ENCODE data around the gene NEAT1.
"Not testable (repeated sequence)": the region's sequence is repeated elsewhere in the genome, so short reads cannot be mapped to it uniquely, and the experiment has no call there.

NEAT1 gene

GRCh38 chr11:65468874-65469333 is 46.3 kb downstream of the NEAT1 start:
- Histone ChIP-seq H3K27ac (ENCODE audit: low read depth, low read length) (peak overlapping the region; percentile 22), H3K4me1 (ENCODE audit: control insufficient read depth in 5 of 5, insufficient read depth in 5 of 5, low read length in 5 of 5) (peaks cover 5 to 28% (median 24%) of the 10 kb centered on the region in 5 donors), H3K9me3 (ENCODE audit: control insufficient read depth in 5 of 5, low read length in 5 of 5) (no peaks in the 10 kb centered on the region), H3K36me3 (ENCODE audit: control insufficient read depth in 5 of 5, insufficient read depth in 5 of 5, low read length in 5 of 5) (no peaks in the 10 kb centered on the region), H3K4me3 (ENCODE audit: low read depth in 1 of 5, low read length in 5 of 5) (no peak overlapping the region), H3K27me3 (ENCODE audit: control insufficient read depth in 5 of 5, insufficient read depth in 4 of 5, low read length in 5 of 5) (no peaks in the 10 kb centered on the region), H3K9ac (ENCODE audit: low read length in 5 of 5) (peak overlapping the region in 1 of 5 donors; percentile 11)

GRCh38 chr11:65470433-65471049 is 47.9 kb downstream of the NEAT1 start:
- Histone ChIP-seq H3K36me3 (ENCODE audit: control insufficient read depth in 5 of 5, insufficient read depth in 5 of 5, low read length in 5 of 5) (no peaks in the 10 kb centered on the region), H3K9me3 (ENCODE audit: control insufficient read depth in 5 of 5, low read length in 5 of 5) (no peaks in the 10 kb centered on the region), H3K27me3 (ENCODE audit: control insufficient read depth in 5 of 5, insufficient read depth in 4 of 5, low read length in 5 of 5) (no peaks in the 10 kb centered on the region), H3K27ac (ENCODE audit: low read depth, low read length) (peak overlapping the region; percentile 93), H3K4me1 (ENCODE audit: control insufficient read depth in 5 of 5, insufficient read depth in 5 of 5, low read length in 5 of 5) (peaks cover 5 to 28% (median 24%) of the 10 kb centered on the region in 5 donors), H3K4me3 (ENCODE audit: low read depth in 1 of 5, low read length in 5 of 5) (no peak overlapping the region), H3K9ac (ENCODE audit: low read length in 5 of 5) (peak overlapping the region in 2 of 5 donors; percentile 68 to 69)

- H3K4me1 ChIP-seq (ENCODE audit: control insufficient read depth in 5 of 5, insufficient read depth in 5 of 5, low read length in 5 of 5) = peaks cover 5 to 33% (median 28%) of the 10 kb centered on the region in 5 donors
- H3K9me3 ChIP-seq (ENCODE audit: control insufficient read depth in 5 of 5, low read length in 5 of 5) = no peaks in the 10 kb centered on the region
- no peaks in the 10 kb centered on the region for H3K27me3 ChIP-seq (ENCODE audit: control insufficient read depth in 5 of 5, insufficient read depth in 4 of 5, low read length in 5 of 5)
- peak overlapping the region; percentile 63 to 76 (median 69) for H3K9ac ChIP-seq (ENCODE audit: low read length in 5 of 5)
- peak overlapping the region; percentile 93 for H3K27ac ChIP-seq (ENCODE audit: low read depth, low read length)
- no peaks in the 10 kb centered on the region for H3K36me3 ChIP-seq (ENCODE audit: control insufficient read depth in 5 of 5, insufficient read depth in 5 of 5, low read length in 5 of 5)
- peak overlapping the region; percentile 31 to 58 (median 43) for H3K4me3 ChIP-seq (ENCODE audit: low read depth in 1 of 5, low read length in 5 of 5)
Measured at GRCh38 chr11:65471447-65471891, 48.9 kb downstream of the NEAT1 start.

- not testable (repeated sequence) for H3K4me3 ChIP-seq (ENCODE audit: low read depth in 1 of 5, low read length in 5 of 5); H3K9ac ChIP-seq (ENCODE audit: low read length in 5 of 5); H3K36me3 ChIP-seq (ENCODE audit: control insufficient read depth in 5 of 5, insufficient read depth in 5 of 5, low read length in 5 of 5); H3K27me3 ChIP-seq (ENCODE audit: control insufficient read depth in 5 of 5, insufficient read depth in 4 of 5, low read length in 5 of 5); H3K9me3 ChIP-seq (ENCODE audit: control insufficient read depth in 5 of 5, low read length in 5 of 5)
- peak overlapping the region; percentile 93 for H3K27ac ChIP-seq (ENCODE audit: low read depth, low read length)
- peaks cover 7 to 43% (median 36%) of the 10 kb centered on the region in 5 donors for H3K4me1 ChIP-seq (ENCODE audit: control insufficient read depth in 5 of 5, insufficient read depth in 5 of 5, low read length in 5 of 5)
Measured at GRCh38 chr11:65472588-65473277, 50.1 kb downstream of the NEAT1 start.

- Histone ChIP-seq H3K9ac (ENCODE audit: low read length in 5 of 5) (no peak overlapping the region), H3K27ac (ENCODE audit: low read depth, low read length) (peak overlapping the region; percentile 93)
Measured at GRCh38 chr11:65473278-65473860, 50.8 kb downstream of the NEAT1 start.

GRCh38 chr11:65474864-65475263 is 52.3 kb downstream of the NEAT1 start:
- Histone ChIP-seq H3K36me3 (ENCODE audit: control insufficient read depth in 5 of 5, insufficient read depth in 5 of 5, low read length in 5 of 5) (no peaks in the 10 kb centered on the region), H3K9me3 (ENCODE audit: control insufficient read depth in 5 of 5, low read length in 5 of 5) (no peaks in the 10 kb centered on the region), H3K4me1 (ENCODE audit: control insufficient read depth in 5 of 5, insufficient read depth in 5 of 5, low read length in 5 of 5) (peaks cover 16 to 58% (median 52%) of the 10 kb centered on the region in 5 donors), H3K9ac (ENCODE audit: low read length in 5 of 5) (no peak overlapping the region), H3K27me3 (ENCODE audit: control insufficient read depth in 5 of 5, insufficient read depth in 4 of 5, low read length in 5 of 5) (no peaks in the 10 kb centered on the region), H3K27ac (ENCODE audit: low read depth, low read length) (no peak overlapping the region), H3K4me3 (ENCODE audit: low read depth in 1 of 5, low read length in 5 of 5) (no peak overlapping the region)

More at GRCh38 chr11:65473278-65473860, 50.8 kb downstream of the NEAT1 start:
- H3K4me3 ChIP-seq (ENCODE audit: low read depth in 1 of 5, low read length in 5 of 5) = no peak overlapping the region
- H3K36me3 ChIP-seq (ENCODE audit: control insufficient read depth in 5 of 5, insufficient read depth in 5 of 5, low read length in 5 of 5) = no peaks in the 10 kb centered on the region
- no peaks in the 10 kb centered on the region for H3K9me3 ChIP-seq (ENCODE audit: control insufficient read depth in 5 of 5, low read length in 5 of 5)
- H3K4me1 ChIP-seq (ENCODE audit: control insufficient read depth in 5 of 5, insufficient read depth in 5 of 5, low read length in 5 of 5) = peaks cover 8 to 49% (median 42%) of the 10 kb centered on the region in 5 donors
- H3K27me3 ChIP-seq (ENCODE audit: control insufficient read depth in 5 of 5, insufficient read depth in 4 of 5, low read length in 5 of 5) = no peaks in the 10 kb centered on the region

- peak overlapping the region; percentile 75 to 85 (median 77) for H3K4me3 ChIP-seq (ENCODE audit: low read depth in 1 of 5, low read length in 5 of 5)
- H3K27me3 ChIP-seq (ENCODE audit: control insufficient read depth in 5 of 5, insufficient read depth in 4 of 5, low read length in 5 of 5) = no peaks in the 10 kb centered on the region
- H3K27ac ChIP-seq (ENCODE audit: low read depth, low read length) = peak overlapping the region; percentile 100
- no peaks in the 10 kb centered on the region for H3K9me3 ChIP-seq (ENCODE audit: control insufficient read depth in 5 of 5, low read length in 5 of 5)
- H3K36me3 ChIP-seq (ENCODE audit: control insufficient read depth in 5 of 5, insufficient read depth in 5 of 5, low read length in 5 of 5) = no peaks in the 10 kb centered on the region
- H3K4me1 ChIP-seq (ENCODE audit: control insufficient read depth in 5 of 5, insufficient read depth in 5 of 5, low read length in 5 of 5) = peaks cover 21 to 54% (median 51%) of the 10 kb centered on the region in 5 donors
- H3K9ac ChIP-seq (ENCODE audit: low read length in 5 of 5) = peak overlapping the region; percentile 93 to 99 (median 98)
Measured at GRCh38 chr11:65476632-65477148, 54.1 kb downstream of the NEAT1 start.

GRCh38 chr11:65477149-65477965 is 54.8 kb downstream of the NEAT1 start:
- H3K36me3 ChIP-seq (ENCODE audit: control insufficient read depth in 5 of 5, insufficient read depth in 5 of 5, low read length in 5 of 5) = no peaks in the 10 kb centered on the region
- H3K27ac ChIP-seq (ENCODE audit: low read depth, low read length) = peak overlapping the region; percentile 100
- peak overlapping the region; percentile 75 to 85 (median 77) for H3K4me3 ChIP-seq (ENCODE audit: low read depth in 1 of 5, low read length in 5 of 5)
- H3K4me1 ChIP-seq (ENCODE audit: control insufficient read depth in 5 of 5, insufficient read depth in 5 of 5, low read length in 5 of 5) = peaks cover 18 to 48% (median 45%) of the 10 kb centered on the region in 5 donors
- no peaks in the 10 kb centered on the region for H3K9me3 ChIP-seq (ENCODE audit: control insufficient read depth in 5 of 5, low read length in 5 of 5)
- no peaks in the 10 kb centered on the region for H3K27me3 ChIP-seq (ENCODE audit: control insufficient read depth in 5 of 5, insufficient read depth in 4 of 5, low read length in 5 of 5)
- H3K9ac ChIP-seq (ENCODE audit: low read length in 5 of 5) = peak overlapping the region; percentile 93 to 99 (median 98)

GRCh38 chr11:65478388-65479183 is 56.0 kb downstream of the NEAT1 start:
- Histone ChIP-seq H3K27me3 (ENCODE audit: control insufficient read depth in 5 of 5, insufficient read depth in 4 of 5, low read length in 5 of 5) (no peaks in the 10 kb centered on the region), H3K9ac (ENCODE audit: low read length in 5 of 5) (peak overlapping the region; percentile 56 to 99 (median 75)), H3K4me1 (ENCODE audit: control insufficient read depth in 5 of 5, insufficient read depth in 5 of 5, low read length in 5 of 5) (peaks cover 18 to 44% (median 41%) of the 10 kb centered on the region in 5 donors), H3K9me3 (ENCODE audit: control insufficient read depth in 5 of 5, low read length in 5 of 5) (no peaks in the 10 kb centered on the region), H3K4me3 (ENCODE audit: low read depth in 1 of 5, low read length in 5 of 5) (peak overlapping the region; percentile 31 to 57 (median 42)), H3K36me3 (ENCODE audit: control insufficient read depth in 5 of 5, insufficient read depth in 5 of 5, low read length in 5 of 5) (no peaks in the 10 kb centered on the region), H3K27ac (ENCODE audit: low read depth, low read length) (peak overlapping the region; percentile 100)
